NCI-H1105 (cell line): ENCODE results near the gene MMD2.
"Not testable (repeated sequence)": the region's sequence is repeated elsewhere in the genome, so short reads cannot be mapped to it uniquely, and the experiment has no call there.

Source experiments
- DNase-seq: peaks from one replicate; lab custom pipeline; 2025; lab: John Stamatoyannopoulos, UW

Gene MMD2

GRCh38 chr7:4893929-4894475 is 65.0 kb downstream of the MMD2 start:
- no peak for DNase-seq

GRCh38 chr7:4893188-4893587 is 65.8 kb downstream of the MMD2 start:
- DNase-seq: not testable (repeated sequence)

GRCh38 chr7:4891522-4891921 is 67.5 kb downstream of the MMD2 start:
- not testable (repeated sequence) for DNase-seq

DNA sequence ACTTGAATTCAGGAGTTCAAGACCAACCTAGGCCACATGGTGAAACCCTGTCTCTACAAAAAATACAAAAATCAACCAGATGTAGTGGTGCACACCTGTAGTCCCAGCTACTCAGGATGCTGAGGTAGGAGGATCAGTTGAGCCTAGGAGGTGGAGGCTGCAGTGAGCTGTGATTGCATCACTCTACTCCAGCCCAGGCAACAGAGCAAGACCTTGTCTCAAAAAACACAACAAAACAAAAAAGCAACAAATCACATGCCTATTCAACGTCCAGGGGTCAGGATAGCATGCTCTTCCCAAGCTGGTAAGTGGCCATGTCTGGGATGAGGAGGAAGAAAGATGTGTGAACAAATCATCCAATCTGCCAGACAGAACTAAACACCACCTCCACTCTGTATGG is 69.3 kb downstream of the MMD2 start:
- no peak for DNase-seq

DNA sequence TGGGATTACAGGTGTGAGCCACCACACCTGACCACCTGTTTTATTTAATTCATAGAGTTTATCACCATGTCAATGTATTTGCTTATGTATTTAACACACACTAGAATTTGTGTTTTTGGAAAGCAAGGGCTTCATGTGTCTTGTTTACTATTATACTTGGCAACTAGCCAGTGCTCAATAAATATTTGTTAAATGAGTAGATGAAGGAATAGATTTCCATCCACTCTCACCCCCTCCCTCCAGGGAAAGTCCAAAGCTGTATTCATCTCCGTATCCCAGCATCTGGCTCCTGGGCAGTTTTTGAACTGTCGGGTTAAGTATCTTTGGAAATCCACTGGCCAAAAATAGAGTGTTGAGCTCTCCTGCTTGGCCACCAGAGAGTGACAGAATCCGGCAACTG is 70.8 kb downstream of the MMD2 start:
- no peak for DNase-seq

DNA sequence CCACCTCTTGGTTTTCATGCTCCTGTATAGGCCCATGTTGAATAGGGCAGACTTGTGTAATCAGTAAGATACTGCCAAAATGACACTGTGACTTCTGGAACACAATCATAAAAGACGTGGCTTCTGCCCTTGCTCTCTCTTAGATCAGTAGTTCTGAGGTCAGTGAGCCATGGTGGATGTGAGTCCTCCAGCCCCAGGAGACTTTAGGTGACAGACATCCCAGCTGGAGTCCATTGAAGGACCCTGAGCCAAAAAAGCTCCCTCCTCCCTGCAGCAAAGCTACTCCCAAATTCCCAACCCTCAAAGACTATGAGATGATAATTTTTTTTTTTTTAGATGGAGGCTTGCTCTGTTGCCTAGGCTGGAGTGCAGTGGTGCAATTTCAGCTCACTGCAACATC is 72.3 kb downstream of the MMD2 start:
- DNase-seq: no peak

- no peak for DNase-seq
These were observed 73.6 kb downstream of the MMD2 start for GRCh38 chr7:4885317-4885807.

DNA sequence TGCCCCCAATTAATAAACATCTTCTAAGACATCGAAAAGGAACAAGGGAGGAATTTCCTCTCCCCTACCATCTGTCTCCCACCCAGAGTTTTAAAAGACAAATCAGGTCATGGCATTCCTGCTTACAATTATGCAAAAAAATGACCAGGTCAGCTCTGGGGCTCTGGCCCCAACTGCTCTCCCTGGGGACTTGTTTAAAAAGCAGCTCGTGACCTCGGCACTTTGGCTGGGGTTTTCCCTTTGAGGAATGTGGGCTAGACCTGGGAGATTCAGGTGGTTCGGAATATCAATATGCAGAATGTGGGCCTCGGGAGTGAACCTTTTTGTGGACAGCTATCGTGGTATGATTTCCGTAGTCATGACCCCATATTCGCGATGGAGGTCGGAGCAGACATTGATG is 74.8 kb downstream of the MMD2 start:
- DNase-seq: no peak

GRCh38 chr7:4883372-4884144 is 75.4 kb downstream of the MMD2 start, which contains the start of gene RADIL:
RADIL (minus strand) TSS chr7:4883716; CDS start chr7:4878139, 5,577 bp downstream.
- peak; percentile 92 for DNase-seq

DNA sequence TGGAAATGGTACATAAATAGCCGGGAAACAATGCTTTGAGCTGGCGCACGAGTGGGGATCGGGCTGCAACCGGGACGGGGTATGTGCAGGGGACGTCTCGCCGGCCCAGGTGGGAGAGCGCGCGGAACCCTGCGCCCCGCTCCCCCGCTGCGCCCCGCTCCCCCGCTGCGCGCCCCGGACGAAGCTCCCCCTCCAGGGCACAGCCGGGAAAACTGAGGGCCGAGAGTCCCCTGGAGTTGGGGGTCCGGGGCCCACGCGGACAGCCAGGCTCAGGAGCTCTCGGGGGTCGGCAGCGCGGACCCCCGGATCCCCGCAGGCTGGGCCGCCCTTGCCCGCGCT is 76.0 kb downstream of the MMD2 start:
- no peak for DNase-seq

DNA sequence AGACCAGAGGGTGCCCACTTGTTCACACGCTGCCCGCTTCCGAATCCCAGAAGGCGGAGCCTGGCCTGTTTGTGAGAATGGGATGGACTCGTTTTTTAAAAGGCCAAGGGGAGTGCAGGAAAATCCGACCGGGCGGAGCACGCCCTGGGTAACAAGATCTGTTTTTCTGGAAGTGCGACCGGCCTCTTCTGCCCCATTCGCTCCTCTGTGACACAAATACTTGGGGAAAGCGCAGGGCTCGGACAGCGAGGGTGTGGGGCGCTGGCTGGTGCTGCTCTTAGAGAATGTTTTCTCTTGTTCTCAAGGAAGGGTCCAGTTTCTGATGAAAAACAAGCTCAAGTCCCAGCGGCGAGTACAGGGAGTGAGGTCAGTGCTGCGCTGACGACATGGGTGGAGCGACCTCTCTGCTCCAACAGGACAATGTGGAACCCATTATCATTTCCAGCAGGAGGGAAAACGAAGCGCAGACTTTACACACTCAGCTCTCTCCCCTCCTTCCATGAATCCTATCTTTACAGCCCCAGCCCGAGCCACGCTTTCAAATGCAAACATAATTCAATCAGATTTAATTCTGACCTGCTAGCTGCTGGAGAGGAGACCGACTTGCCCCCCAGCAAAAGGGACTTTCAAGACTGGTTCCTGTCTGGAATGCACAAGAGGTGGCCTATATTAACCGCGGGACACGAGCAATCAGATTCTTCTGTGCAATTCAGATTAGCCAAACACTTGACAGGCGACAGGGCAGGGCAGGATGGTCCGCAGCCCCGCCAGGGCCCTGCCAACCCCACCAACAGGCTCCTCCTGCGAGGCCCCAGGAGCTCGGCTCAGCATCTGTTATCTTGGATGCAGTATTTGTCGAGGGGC is 76.6 kb downstream of the MMD2 start:
- peak; percentile 25 for DNase-seq

GRCh38 chr7:4880218-4880617 is 78.8 kb downstream of the MMD2 start:
- DNase-seq: no peak

DNA sequence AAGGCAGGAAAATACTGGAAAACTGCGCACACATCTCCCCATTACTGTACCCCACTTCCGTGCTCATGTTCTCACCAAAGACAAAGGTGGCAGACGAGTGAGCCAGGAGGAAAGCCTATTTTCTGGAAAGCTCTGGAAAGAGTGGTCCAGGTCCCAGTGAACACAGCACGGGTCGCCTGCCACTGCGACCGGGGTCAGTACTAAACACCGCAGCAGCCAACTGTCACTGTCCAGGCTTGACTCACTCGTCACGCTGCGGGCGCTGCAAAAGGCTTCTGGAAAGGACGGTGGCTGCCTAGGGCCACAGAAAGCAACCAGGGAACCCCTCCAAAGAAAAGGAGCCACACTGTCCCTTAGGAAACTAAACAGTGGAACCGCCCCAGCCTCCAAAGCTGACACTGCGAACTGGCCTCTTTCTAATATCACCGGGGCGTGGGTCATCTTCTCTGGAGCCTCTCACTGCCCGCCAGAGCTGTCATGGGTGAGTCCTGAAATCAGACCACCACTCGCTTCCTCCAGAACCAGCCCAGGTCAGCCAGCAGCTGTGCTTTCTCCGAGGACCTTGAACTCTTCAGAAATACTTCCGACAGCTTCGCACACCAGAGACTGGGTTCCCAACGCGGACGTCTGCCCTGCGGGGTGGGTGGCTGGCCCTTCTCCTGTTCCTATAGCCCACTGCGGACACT is 79.4 kb downstream of the MMD2 start:
- no peak for DNase-seq

GRCh38 chr7:4878336-4879335 is 80.4 kb downstream of the MMD2 start:
- no peak for DNase-seq

- no peak for DNase-seq
These were observed 82.4 kb downstream of the MMD2 start for GRCh38 chr7:4876586-4876985.

DNA sequence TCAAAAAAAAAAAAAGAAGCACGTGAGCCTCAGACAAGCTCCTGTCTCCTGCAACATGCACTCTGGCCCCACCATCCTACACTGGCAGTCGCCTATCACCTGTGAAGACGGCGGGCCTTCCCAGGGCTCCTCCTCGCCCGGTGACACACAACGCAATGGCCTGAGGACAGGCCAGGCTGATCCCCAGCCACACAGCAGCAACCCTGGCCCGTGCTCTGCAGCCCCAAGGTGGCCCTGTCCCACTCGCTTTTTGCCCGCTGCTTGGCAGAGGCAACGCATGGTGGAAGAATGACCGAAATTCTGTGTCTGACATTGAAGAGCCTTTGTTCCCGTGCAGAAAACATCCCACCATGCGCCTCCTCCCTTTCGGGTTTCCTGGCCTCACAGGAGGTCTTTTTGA is 83.6 kb downstream of the MMD2 start:
- DNase-seq: no peak

DNA sequence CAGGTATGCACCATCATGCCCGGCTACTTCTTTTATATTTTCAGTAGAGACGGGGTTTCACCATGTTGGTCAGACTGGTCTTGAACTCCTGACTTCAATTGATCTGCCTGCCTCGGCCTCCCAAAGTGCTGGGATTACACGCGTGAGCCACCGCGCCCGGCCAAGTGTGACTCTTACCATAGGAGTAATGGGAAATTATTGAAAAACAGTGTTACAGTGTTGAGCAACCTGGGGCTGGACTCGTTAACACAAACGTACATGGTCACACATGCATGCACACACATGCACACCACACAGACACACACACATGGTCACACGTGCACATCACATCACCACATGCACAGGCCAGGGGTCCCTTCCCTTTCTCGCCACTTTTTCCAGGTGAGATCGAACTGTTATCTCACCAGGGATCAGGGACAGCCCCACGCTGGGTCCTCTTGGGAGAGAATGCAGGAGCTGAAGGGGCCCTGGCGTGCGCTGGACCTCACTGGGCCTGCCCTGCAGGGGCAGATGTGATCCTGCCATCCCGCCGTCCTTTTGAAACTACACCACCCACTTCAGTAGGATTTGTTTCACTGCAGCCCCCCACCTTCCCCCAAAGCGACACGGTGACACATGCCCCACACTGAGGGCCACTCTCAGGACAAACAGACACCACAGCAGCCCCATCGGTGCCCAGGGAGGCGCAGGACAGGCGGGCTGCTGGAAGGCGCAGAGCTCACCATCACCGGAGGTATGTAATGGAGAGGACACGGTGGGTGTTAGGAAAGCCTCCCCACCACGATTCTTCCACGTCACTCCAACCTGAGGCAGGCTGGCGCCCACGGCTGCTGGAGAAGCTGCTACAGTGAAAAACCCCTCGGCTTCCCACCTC is 85.7 kb downstream of the MMD2 start:
- DNase-seq: no peak

DNA sequence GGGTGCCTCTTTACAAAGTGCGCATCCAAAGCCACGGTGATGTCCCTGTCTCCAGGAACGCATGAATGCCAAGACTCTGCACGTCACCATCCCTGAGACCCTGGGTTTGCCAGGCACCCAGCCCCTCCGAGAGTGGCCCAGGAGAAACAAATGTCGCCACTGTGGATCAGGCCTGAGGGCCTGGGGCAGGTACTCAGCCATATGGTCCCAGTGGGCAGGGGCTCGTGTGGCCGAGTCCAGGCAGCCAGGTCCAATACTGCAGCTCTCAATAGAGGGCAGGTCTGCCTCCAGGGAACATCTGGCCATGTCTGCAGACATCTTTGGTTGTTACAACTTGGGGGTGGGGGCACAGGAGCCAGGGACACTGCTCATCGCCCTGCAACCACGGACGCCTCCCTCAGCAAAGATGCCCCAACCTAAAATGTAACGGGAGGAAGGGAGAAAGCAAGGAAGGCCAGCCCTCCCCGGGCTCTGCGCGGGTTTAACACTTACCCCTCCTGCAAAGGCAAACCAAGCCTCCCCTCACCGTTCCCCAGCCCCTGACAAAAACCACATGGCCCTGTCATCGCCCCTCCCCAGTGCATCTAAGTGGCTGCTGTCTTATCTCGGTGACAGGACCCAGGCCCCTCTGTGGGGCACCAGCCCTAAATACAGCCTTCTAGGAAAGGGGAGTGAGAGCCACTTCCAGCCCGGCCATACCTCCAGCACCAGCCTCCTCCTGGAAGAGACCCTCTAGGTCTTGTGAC is 86.9 kb downstream of the MMD2 start:
- no peak for DNase-seq

DNA sequence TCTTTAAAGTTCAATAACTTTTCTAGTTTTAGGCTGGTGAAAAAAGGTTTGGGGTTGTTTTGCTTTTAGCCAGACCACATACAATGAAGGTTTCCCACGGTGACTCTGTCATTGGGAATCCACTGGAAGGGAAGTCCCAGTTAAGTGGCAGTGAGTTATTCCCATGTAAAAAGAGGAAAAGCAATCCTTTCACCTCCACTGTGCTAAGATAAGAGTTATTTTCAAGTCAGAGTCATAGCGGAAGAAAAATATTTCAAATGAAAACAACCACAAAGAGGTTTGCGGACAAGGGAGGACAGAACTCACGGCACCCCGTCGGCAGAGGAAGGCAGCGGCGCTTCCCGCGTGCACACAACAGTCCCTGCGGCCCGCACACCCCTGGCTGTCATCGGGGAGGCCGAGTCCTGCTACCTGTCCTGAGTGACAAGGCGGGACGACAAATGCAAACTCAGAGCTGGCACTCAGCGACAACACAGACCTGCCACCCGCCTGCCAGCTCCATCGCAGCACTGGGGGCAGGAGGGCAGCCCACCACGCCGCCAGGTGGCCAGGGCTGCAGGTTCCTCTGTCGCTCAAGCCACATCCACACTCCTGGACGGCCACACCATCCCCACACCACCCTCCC is 87.8 kb downstream of the MMD2 start:
- no peak for DNase-seq
